Naive B cell (primary cell): ENCODE measurements around the gene CCBE1. TPM values are rescaled to one million over a fixed set of nuclear protein-coding genes. Genes with fewer than 3 reads are reported as not detected.

Experiments used
- ATAC-seq, 2 donors: fragments of 150-1000 bp; cut with Tn5 transposase; 2 replicates each; pipeline ENCODE4 v1.10.0; 2021; ENCODE audit warnings: low read depth in 2 of 2, mild to moderate bottlenecking in 2 of 2, moderate library complexity in 2 of 2
- DNase-seq: peaks from one replicate; pipeline ENCODE4 v3.0.0; 2022
- H3K27ac Mint-ChIP-seq, 6 donors: one replicate each; pipeline ENCODE4 v1.8.0; 2020 to 2022; ENCODE audit warnings: mild to moderate bottlenecking in 6 of 6, mixed read lengths in 6 of 6, moderate library complexity in 5 of 6, inconsistent platforms in 2 of 6
- H3K27me3 Mint-ChIP-seq, 3 donors: one replicate each; pipeline ENCODE4 v1.8.0; 2021 to 2022; ENCODE audit warnings: mixed read lengths in 3 of 3, mild to moderate bottlenecking in 1 of 3
- H3K36me3 Mint-ChIP-seq, 2 donors: one replicate each; pipeline ENCODE4 v1.8.0; 2020 to 2022; ENCODE audit warnings: mixed read lengths in 2 of 2, inconsistent platforms in 1 of 2, mild to moderate bottlenecking in 1 of 2
- H3K4me1 Mint-ChIP-seq, 3 donors: one replicate each; pipeline ENCODE4 v1.8.0; 2020 to 2022; ENCODE audit warnings: mixed read lengths in 3 of 3, inconsistent platforms in 1 of 3, mild to moderate bottlenecking in 1 of 3, moderate library complexity in 1 of 3
- H3K4me3 Mint-ChIP-seq, 8 donors: one replicate each; pipeline ENCODE4 v1.8.0; 2020 to 2022; ENCODE audit warnings: mild to moderate bottlenecking in 8 of 8, mixed read lengths in 8 of 8, moderate library complexity in 8 of 8, inconsistent platforms in 2 of 8
- H3K9me3 Mint-ChIP-seq, 7 donors: one replicate each; pipeline ENCODE4 v1.8.0; 2020 to 2022; ENCODE audit warnings: mixed read lengths in 7 of 7, mild to moderate bottlenecking in 5 of 7, inconsistent platforms in 2 of 7, moderate library complexity in 1 of 7
- polyA plus RNA-seq, 6 donors: library from polyadenylated mRNA; unstranded; fragments of 300-500 nt; fragmentation: Illumina TruSeq; gene quantifications; one replicate each; pipeline ENCODE4 v1.2.3, GENCODE V29; 2021; ENCODE audit warnings: low read depth in 6 of 6

The CCBE1 gene
- polyA plus RNA-seq, 6 donors from 2014 or later = not detected

- Mint-ChIP-seq H3K27me3 (peaks cover 23 to 46% (median 25%) of the 10 kb centered on the region in 3 donors), H3K4me1 (peaks cover 0 to 5% (median 4%) of the 10 kb centered on the region in 3 donors), H3K9me3 (no peaks in the 10 kb centered on the region), H3K27ac (no peak overlapping the region), H3K4me3 (no peak overlapping the region), H3K36me3 (no peaks in the 10 kb centered on the region)
- DNase-seq = no peak
- no peak for ATAC-seq
Measured at GRCh38 chr18:59484131-59484530, 213.1 kb downstream of the CCBE1 start.

GRCh38 chr18:59481436-59481835 lies 215.8 kb downstream of the CCBE1 start:
- Mint-ChIP-seq H3K9me3 (peaks cover 0 to 3% (median 0%) of the 10 kb centered on the region in 7 donors), H3K36me3 (no peaks in the 10 kb centered on the region), H3K27me3 (peaks cover 25 to 40% (median 38%) of the 10 kb centered on the region in 3 donors)

GRCh38 chr18:59479776-59480175 lies 217.4 kb downstream of the CCBE1 start:
- no peak for ATAC-seq
- no peak overlapping the region for H3K27ac Mint-ChIP-seq
- H3K9me3 Mint-ChIP-seq = peaks cover 0 to 7% (median 0%) of the 10 kb centered on the region in 7 donors
- no peaks in the 10 kb centered on the region for H3K4me1 Mint-ChIP-seq
- H3K27me3 Mint-ChIP-seq = peaks cover 35 to 53% (median 46%) of the 10 kb centered on the region in 3 donors
- no peak for DNase-seq
- no peak overlapping the region for H3K4me3 Mint-ChIP-seq
- H3K36me3 Mint-ChIP-seq = no peaks in the 10 kb centered on the region

More at GRCh38 chr18:59481436-59481835, 215.8 kb downstream of the CCBE1 start:
- ATAC-seq (no peak), DNase-seq (no peak)
- Mint-ChIP-seq H3K27ac (no peak overlapping the region), H3K4me1 (no peaks in the 10 kb centered on the region), H3K4me3 (no peak overlapping the region)

- no peak for DNase-seq
- H3K4me1 Mint-ChIP-seq = no peaks in the 10 kb centered on the region
- H3K4me3 Mint-ChIP-seq = no peak overlapping the region
- H3K36me3 Mint-ChIP-seq = no peaks in the 10 kb centered on the region
- no peak for ATAC-seq
- H3K27me3 Mint-ChIP-seq = peaks cover 34 to 58% (median 48%) of the 10 kb centered on the region in 3 donors
- no peak overlapping the region for H3K27ac Mint-ChIP-seq
- H3K9me3 Mint-ChIP-seq = peaks cover 0 to 14% (median 4%) of the 10 kb centered on the region in 7 donors
Measured at GRCh38 chr18:59478591-59478990, 218.6 kb downstream of the CCBE1 start.

DNA sequence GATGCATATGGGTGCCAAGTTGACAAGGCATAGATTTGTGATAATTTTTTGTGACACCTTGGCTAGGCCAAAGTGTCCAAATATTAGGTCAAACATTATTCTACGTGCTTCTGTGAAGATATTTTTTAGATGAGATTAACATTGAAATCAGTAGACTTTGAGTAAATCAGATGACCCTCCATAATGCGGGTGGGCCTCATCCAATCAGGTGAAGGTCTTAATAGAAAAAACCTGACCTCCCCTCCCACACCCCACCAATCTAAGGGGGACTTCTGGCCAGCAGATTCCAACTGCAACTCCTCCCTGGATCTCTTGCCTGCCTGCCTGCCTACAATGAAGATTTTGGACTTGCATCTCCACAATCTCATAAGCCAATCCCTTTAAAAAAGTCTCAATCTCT lies 219.4 kb downstream of the CCBE1 start:
- no peak for DNase-seq
- Mint-ChIP-seq H3K27me3 (peaks cover 32 to 60% (median 50%) of the 10 kb centered on the region in 3 donors), H3K4me3 (no peak overlapping the region), H3K4me1 (no peaks in the 10 kb centered on the region), H3K27ac (no peak overlapping the region), H3K9me3 (peaks cover 0 to 14% (median 4%) of the 10 kb centered on the region in 7 donors), H3K36me3 (no peaks in the 10 kb centered on the region)
- ATAC-seq = no peak

GRCh38 chr18:59470561-59471121 lies 226.6 kb downstream of the CCBE1 start:
- H3K27ac Mint-ChIP-seq = no peak overlapping the region
- peaks cover 0 to 14% (median 4%) of the 10 kb centered on the region in 7 donors for H3K9me3 Mint-ChIP-seq
- ATAC-seq (no peak), DNase-seq (no peak)
- H3K36me3 Mint-ChIP-seq = no peaks in the 10 kb centered on the region
- H3K4me3 Mint-ChIP-seq = no peak overlapping the region
- peaks cover 17 to 36% (median 24%) of the 10 kb centered on the region in 3 donors for H3K27me3 Mint-ChIP-seq
- no peaks in the 10 kb centered on the region for H3K4me1 Mint-ChIP-seq

DNA sequence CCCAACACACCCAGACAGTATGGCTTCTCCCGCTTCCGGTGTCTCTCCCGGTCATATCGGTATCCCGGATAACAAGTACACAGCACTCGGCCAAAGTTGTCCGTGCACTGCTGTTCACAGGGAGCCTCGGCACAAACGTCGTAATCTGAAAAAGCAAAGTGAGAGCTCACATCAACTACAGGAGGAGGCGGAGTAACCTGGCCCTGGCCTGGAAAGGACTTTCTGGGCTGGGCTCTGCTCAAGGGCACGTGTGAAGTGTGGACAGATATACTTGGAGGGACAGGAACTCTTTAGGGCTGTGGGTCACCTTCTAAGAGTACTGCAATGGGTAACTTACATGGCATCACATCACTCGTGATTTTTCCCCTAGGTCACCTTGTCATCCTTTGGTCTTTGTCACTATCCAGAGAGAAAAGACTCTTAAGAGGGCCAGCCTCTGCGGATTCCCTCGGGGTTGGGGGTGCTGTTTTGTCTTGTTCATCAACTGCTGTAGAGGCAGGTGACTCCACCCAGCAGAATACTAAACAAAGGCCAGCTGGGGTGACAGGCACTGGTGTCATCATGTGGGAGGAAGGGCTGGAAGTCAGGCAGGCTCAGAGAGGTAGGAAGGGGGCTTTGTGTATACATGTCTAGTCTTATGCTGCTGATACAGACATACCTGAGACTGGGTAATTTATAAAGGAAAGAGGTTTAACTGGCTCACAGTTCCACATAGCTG lies 227.6 kb downstream of the CCBE1 start:
- H3K4me1 Mint-ChIP-seq = no peaks in the 10 kb centered on the region
- H3K27ac Mint-ChIP-seq = no peak overlapping the region
- H3K4me3 Mint-ChIP-seq = no peak overlapping the region
- peaks cover 14 to 36% (median 24%) of the 10 kb centered on the region in 3 donors for H3K27me3 Mint-ChIP-seq
- H3K9me3 Mint-ChIP-seq = peaks cover 0 to 7% (median 4%) of the 10 kb centered on the region in 7 donors
- DNase-seq = no peak
- ATAC-seq = no peak
- no peaks in the 10 kb centered on the region for H3K36me3 Mint-ChIP-seq

GRCh38 chr18:59468821-59469220 lies 228.4 kb downstream of the CCBE1 start:
- peaks cover 0 to 3% (median under 1%) of the 10 kb centered on the region in 7 donors for H3K9me3 Mint-ChIP-seq
- peaks cover 12 to 31% (median 21%) of the 10 kb centered on the region in 3 donors for H3K27me3 Mint-ChIP-seq
- H3K27ac Mint-ChIP-seq = no peak overlapping the region
- DNase-seq (no peak), ATAC-seq (no peak)
- no peaks in the 10 kb centered on the region for H3K4me1 Mint-ChIP-seq
- no peaks in the 10 kb centered on the region for H3K36me3 Mint-ChIP-seq
- H3K4me3 Mint-ChIP-seq = no peak overlapping the region

- no peak overlapping the region for H3K27ac Mint-ChIP-seq
- DNase-seq (no peak), ATAC-seq (no peak)
- H3K27me3 Mint-ChIP-seq = peaks cover 8 to 26% (median 17%) of the 10 kb centered on the region in 3 donors
- H3K9me3 Mint-ChIP-seq = peaks cover 0 to 2% (median 0%) of the 10 kb centered on the region in 7 donors
- no peak overlapping the region for H3K4me3 Mint-ChIP-seq
- no peaks in the 10 kb centered on the region for H3K4me1 Mint-ChIP-seq
- no peaks in the 10 kb centered on the region for H3K36me3 Mint-ChIP-seq
Measured at GRCh38 chr18:59467497-59467896, 229.7 kb downstream of the CCBE1 start.

- Mint-ChIP-seq H3K9me3 (peaks cover 0 to 2% (median 0%) of the 10 kb centered on the region in 7 donors), H3K4me1 (no peaks in the 10 kb centered on the region), H3K27me3 (peaks cover 5 to 26% (median 17%) of the 10 kb centered on the region in 3 donors), H3K36me3 (no peaks in the 10 kb centered on the region), H3K4me3 (no peak overlapping the region), H3K27ac (no peak overlapping the region)
- no peak for DNase-seq
- no peak for ATAC-seq
Measured at GRCh38 chr18:59466980-59467379, 230.2 kb downstream of the CCBE1 start.

- Mint-ChIP-seq H3K9me3 (peaks cover 0 to 2% (median 0%) of the 10 kb centered on the region in 7 donors), H3K36me3 (no peaks in the 10 kb centered on the region), H3K4me1 (no peaks in the 10 kb centered on the region), H3K27ac (peak overlapping the region in 1 of 6 donors; percentile 81), H3K4me3 (no peak overlapping the region), H3K27me3 (peaks cover 11 to 23% (median 18%) of the 10 kb centered on the region in 3 donors)
- no peak for ATAC-seq
- no peak for DNase-seq
Measured at GRCh38 chr18:59464486-59464885, 232.7 kb downstream of the CCBE1 start.

- no peak for ATAC-seq
- no peak for DNase-seq
- Mint-ChIP-seq H3K27me3 (peaks cover 18 to 30% (median 23%) of the 10 kb centered on the region in 3 donors), H3K9me3 (no peaks in the 10 kb centered on the region), H3K4me3 (no peak overlapping the region), H3K36me3 (no peaks in the 10 kb centered on the region), H3K27ac (no peak overlapping the region), H3K4me1 (no peaks in the 10 kb centered on the region)
Measured at GRCh38 chr18:59461171-59461570, 236.1 kb downstream of the CCBE1 start.

DNA sequence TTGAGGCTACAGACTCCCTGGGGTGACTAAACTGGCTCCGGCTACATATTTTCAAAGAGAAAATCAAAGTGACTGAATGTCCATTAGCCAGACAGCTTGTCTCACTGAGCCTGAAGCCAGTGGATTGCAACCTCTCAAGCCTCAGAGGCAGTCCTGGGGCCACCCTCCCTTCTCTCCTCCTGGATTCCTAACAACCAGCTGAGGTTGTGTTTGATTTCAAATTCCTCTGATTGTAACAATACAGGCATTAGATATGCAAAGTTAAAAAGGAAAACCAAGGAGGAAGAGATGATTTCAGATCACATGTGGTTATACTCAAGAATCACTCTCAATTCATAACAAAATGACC lies 237.2 kb downstream of the CCBE1 start:
- H3K9me3 Mint-ChIP-seq = no peaks in the 10 kb centered on the region
- H3K4me1 Mint-ChIP-seq = no peaks in the 10 kb centered on the region

More for the DNA sequence above, 237.2 kb downstream of the CCBE1 start:
- H3K27ac Mint-ChIP-seq = peak overlapping the region in 1 of 6 donors; percentile 21
- peaks cover 13 to 19% (median 19%) of the 10 kb centered on the region in 3 donors for H3K27me3 Mint-ChIP-seq
- ATAC-seq = no peak
- H3K4me3 Mint-ChIP-seq = no peak overlapping the region
- no peaks in the 10 kb centered on the region for H3K36me3 Mint-ChIP-seq
- DNase-seq = no peak
